Thyroid gland (tissue), 4 donors: ENCODE data around the gene MBNL2.

Source experiments
- POLR2A ChIP-seq, 2 donors: fragments of 450-650 bp; IDR thresholded peaks; one replicate each; pipeline ENCODE4 v1.6.1; 2017; ENCODE audit warnings: antibody characterized with exemption in 2 of 2, mild to moderate bottlenecking in 2 of 2, moderate library complexity in 1 of 2
- TF ChIP-seq, protein P1 (sequence below), 6 experiments: fragments of 200-600 bp in 3 of 6; fragments of 450-650 bp in 3 of 6; sonication (generic) in 3 of 6; IDR thresholded peaks; one replicate each; pipeline ENCODE4 v1.5.1; 2016 to 2019; ENCODE audit warnings: antibody characterized with exemption in 6 of 6, mild to moderate bottlenecking in 2 of 6, inconsistent platforms in 1 of 6, moderate library complexity in 1 of 6

GRCh38 chr13:97348569-97349100 lies 126.5 kb downstream of the MBNL2 start:
- TF ChIP-seq, protein P1, sequence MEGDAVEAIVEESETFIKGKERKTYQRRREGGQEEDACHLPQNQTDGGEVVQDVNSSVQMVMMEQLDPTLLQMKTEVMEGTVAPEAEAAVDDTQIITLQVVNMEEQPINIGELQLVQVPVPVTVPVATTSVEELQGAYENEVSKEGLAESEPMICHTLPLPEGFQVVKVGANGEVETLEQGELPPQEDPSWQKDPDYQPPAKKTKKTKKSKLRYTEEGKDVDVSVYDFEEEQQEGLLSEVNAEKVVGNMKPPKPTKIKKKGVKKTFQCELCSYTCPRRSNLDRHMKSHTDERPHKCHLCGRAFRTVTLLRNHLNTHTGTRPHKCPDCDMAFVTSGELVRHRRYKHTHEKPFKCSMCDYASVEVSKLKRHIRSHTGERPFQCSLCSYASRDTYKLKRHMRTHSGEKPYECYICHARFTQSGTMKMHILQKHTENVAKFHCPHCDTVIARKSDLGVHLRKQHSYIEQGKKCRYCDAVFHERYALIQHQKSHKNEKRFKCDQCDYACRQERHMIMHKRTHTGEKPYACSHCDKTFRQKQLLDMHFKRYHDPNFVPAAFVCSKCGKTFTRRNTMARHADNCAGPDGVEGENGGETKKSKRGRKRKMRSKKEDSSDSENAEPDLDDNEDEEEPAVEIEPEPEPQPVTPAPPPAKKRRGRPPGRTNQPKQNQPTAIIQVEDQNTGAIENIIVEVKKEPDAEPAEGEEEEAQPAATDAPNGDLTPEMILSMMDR (IDR thresholded peaks at IDR 0.05): no peak
- TF ChIP-seq POLR2A (IDR thresholded peaks at IDR 0.05): no peak
